HEK293 (cell line): ENCODE data around the gene SARS1.

Experiments
- CTCF ChIA-PET: fragments of 350-600 bp; formaldehyde crosslinking; extraction: SDS; loops from one replicate; lab custom pipeline; 2021; ENCODE audit warnings: antibody characterized with exemption; lab: Yijun Ruan, JAX
- POLR2A ChIA-PET: fragments of 300-600 bp; formaldehyde crosslinking; extraction: SDS; loops from one replicate; lab custom pipeline; 2020; ENCODE audit warnings: antibody characterized with exemption, inconsistent platforms; lab: Yijun Ruan, JAX
- H3K27ac ChIP-seq: fragments of 200-500 bp; sonication (Bioruptor generic); 2 replicates; pipeline ENCODE4 v1.5.1; 2014; ENCODE audit warnings: low read depth, low read length, control low read depth, inconsistent platforms; ENCODE audit errors: extremely low read depth
- H3K36me3 ChIP-seq, 2 experiments: fragments of 200-500 bp in 1 of 2; sonication (Bioruptor generic) in 1 of 2; 1 replicate in 1 of 2; 2 replicates in 1 of 2; pipeline ENCODE4 v1.5.1; 2014 to 2017; ENCODE audit warnings: inconsistent platforms in 2 of 2, low read length in 2 of 2; ENCODE audit not compliant: control insufficient read depth in 2 of 2, insufficient read depth in 1 of 2
- H3K4me1 ChIP-seq: fragments of 200-500 bp; sonication (Bioruptor generic); 2 replicates; pipeline ENCODE4 v1.5.1; 2014; ENCODE audit warnings: mild to moderate bottlenecking, low read length, inconsistent platforms; ENCODE audit not compliant: control insufficient read depth, insufficient read depth
- H3K4me3 ChIP-seq: 2 replicates; pipeline ENCODE4 v1.5.1; 2011; ENCODE audit warnings: low read depth, mild to moderate bottlenecking, control low read depth, low read length, moderate library complexity
- H3K9me3 ChIP-seq: fragments of 200-500 bp; sonication (Bioruptor generic); 2 replicates; pipeline ENCODE4 v1.5.1; 2014; ENCODE audit warnings: low read depth, low read length, inconsistent platforms; ENCODE audit not compliant: control insufficient read depth, insufficient read depth
- CTCF ChIP-seq: fragments of 450-650 bp; formaldehyde crosslinking; IDR thresholded peaks from 2 replicates; pipeline ENCODE4 v1.5.1; 2016; ENCODE audit warnings: missing biosample characterization, missing genetic modification characterization
- KLF17 ChIP-seq: fragments of 450-650 bp; formaldehyde crosslinking; IDR thresholded peaks from 2 replicates; pipeline ENCODE4 v1.5.1; 2016; ENCODE audit warnings: missing biosample characterization, missing genetic modification characterization
- SCRT1 ChIP-seq: fragments of 450-650 bp; formaldehyde crosslinking; IDR thresholded peaks from 2 replicates; pipeline ENCODE4 v1.5.1; 2016; ENCODE audit warnings: missing biosample characterization, missing genetic modification characterization, borderline replicate concordance
- WT1 ChIP-seq: fragments of 450-650 bp; formaldehyde crosslinking; IDR thresholded peaks from 2 replicates; pipeline ENCODE4 v1.5.1; 2016; ENCODE audit warnings: missing biosample characterization, missing genetic modification characterization
- ZNF132 ChIP-seq: fragments of 450-650 bp; formaldehyde crosslinking; IDR thresholded peaks from 2 replicates; pipeline ENCODE4 v1.5.1; 2017; ENCODE audit warnings: missing biosample characterization, missing genetic modification characterization, borderline replicate concordance
- ZNF148 ChIP-seq: fragments of 450-650 bp; formaldehyde crosslinking; IDR thresholded peaks from 2 replicates; pipeline ENCODE4 v1.5.0; 2017; ENCODE audit warnings: missing biosample characterization, missing genetic modification characterization, borderline replicate concordance
- ZNF184 ChIP-seq: fragments of 450-650 bp; IDR thresholded peaks from 2 replicates; pipeline ENCODE4 v1.5.1; 2018; ENCODE audit warnings: missing biosample characterization, mild to moderate bottlenecking, missing genetic modification characterization
- ZNF211 ChIP-seq: fragments of 450-650 bp; formaldehyde crosslinking; IDR thresholded peaks from 2 replicates; pipeline ENCODE4 v1.5.1; 2016; ENCODE audit warnings: low read depth, missing biosample characterization, missing genetic modification characterization
- ZNF26 ChIP-seq: fragments of 450-650 bp; formaldehyde crosslinking; IDR thresholded peaks from 2 replicates; pipeline ENCODE4 v1.5.1; 2016; ENCODE audit warnings: missing biosample characterization, missing genetic modification characterization
- ZNF280D ChIP-seq: fragments of 450-650 bp; formaldehyde crosslinking; IDR thresholded peaks from 2 replicates; pipeline ENCODE4 v1.5.1; 2016; ENCODE audit warnings: missing biosample characterization, missing genetic modification characterization
- ZNF366 ChIP-seq: fragments of 450-650 bp; formaldehyde crosslinking; conservative IDR thresholded peaks from 2 replicates; pipeline ENCODE4 v1.5.1; 2016; ENCODE audit warnings: missing biosample characterization, missing genetic modification characterization
- ZNF37A ChIP-seq: fragments of 450-650 bp; IDR thresholded peaks from 2 replicates; pipeline ENCODE4 v1.5.1; 2018; ENCODE audit warnings: missing biosample characterization, missing genetic modification characterization
- ZNF404 ChIP-seq: fragments of 450-650 bp; formaldehyde crosslinking; IDR thresholded peaks from 2 replicates; pipeline ENCODE4 v1.5.1; 2017; ENCODE audit warnings: missing biosample characterization, missing genetic modification characterization
- ZNF423 ChIP-seq: fragments of 450-650 bp; formaldehyde crosslinking; IDR thresholded peaks from 2 replicates; pipeline ENCODE4 v1.5.1; 2016; ENCODE audit warnings: missing biosample characterization, missing genetic modification characterization
- ZNF529 ChIP-seq: fragments of 450-650 bp; formaldehyde crosslinking; IDR thresholded peaks from 2 replicates; pipeline ENCODE4 v1.5.1; 2017; ENCODE audit warnings: missing genetic modification characterization, missing biosample characterization; ENCODE audit not compliant: insufficient replicate concordance
- ZNF530 ChIP-seq: fragments of 450-650 bp; formaldehyde crosslinking; IDR thresholded peaks from 2 replicates; pipeline ENCODE4 v1.5.1; 2016; ENCODE audit warnings: low read depth, missing biosample characterization, missing genetic modification characterization
- ZNF645 ChIP-seq: fragments of 450-650 bp; formaldehyde crosslinking; IDR thresholded peaks from 2 replicates; pipeline ENCODE4; 2016; ENCODE audit warnings: missing biosample characterization, missing genetic modification characterization
- ZNF692 ChIP-seq: fragments of 450-650 bp; formaldehyde crosslinking; IDR thresholded peaks from 2 replicates; pipeline ENCODE4 v1.5.1; 2016; ENCODE audit warnings: missing biosample characterization, missing genetic modification characterization
- ZNF701 ChIP-seq: fragments of 450-650 bp; formaldehyde crosslinking; IDR thresholded peaks from 2 replicates; pipeline ENCODE4 v1.5.1; 2016; ENCODE audit warnings: missing biosample characterization, missing genetic modification characterization
- ZSCAN18 ChIP-seq: fragments of 450-650 bp; formaldehyde crosslinking; IDR thresholded peaks from 2 replicates; pipeline ENCODE4 v1.5.1; 2016; ENCODE audit warnings: missing biosample characterization, missing genetic modification characterization

SARS1 gene

GRCh38 chr1:109277434-109278204, 63.9 kb downstream of the SARS1 start:
- ChIA-PET POLR2A (interaction anchor here (0.7 to 3.9 kb wide), 7 partner anchors 23 to 255 kb away, joined by 3 to 30 read pairs (median 3); partner anchors contain the start of gene SORT1), CTCF (interaction anchor here (0.5 to 5.5 kb wide), 30 partner anchors 10 to 255 kb away, joined by 3 to 126 read pairs (median 4); partner anchors contain the start of genes CYB561D1, PSMA5 and SORT1)
- peaks cover 8 to 52% of the 10 kb centered on the region in 2 experiments for H3K36me3 ChIP-seq
- peaks cover 10% of the 10 kb centered on the region for H3K4me1 ChIP-seq
- H3K27ac ChIP-seq: no peak overlapping the region
- no peak overlapping the region for H3K4me3 ChIP-seq
- H3K9me3 ChIP-seq: no peaks in the 10 kb centered on the region
- TF ChIP-seq ZNF701 (tag by site-specific recombination) (no peak), ZNF366 (no peak), KLF17 (tag by site-specific recombination) (no peak), ZSCAN18 (tag by site-specific recombination) (no peak), ZNF132 (tag by site-specific recombination) (no peak), ZNF530 (no peak), ZNF404 (tag by site-specific recombination) (no peak), ZNF148 (tag by site-specific recombination) (no peak), ZNF184 (tag by site-specific recombination) (no peak), ZNF26 (tag by site-specific recombination) (no peak), ZNF423 (no peak), ZNF211 (tag by site-specific recombination) (no peak), ZNF37A (tag by site-specific recombination) (no peak), CTCF (tag by site-specific recombination) (peak; percentile 89), ZNF645 (tag by site-specific recombination) (no peak), WT1 (tag by site-specific recombination) (no peak), SCRT1 (no peak), ZNF692 (tag by site-specific recombination) (0 out of 2 replicates have a peak, but pooled peaks have one; percentile 75), ZNF280D (tag by site-specific recombination) (no peak), ZNF529 (no peak)
